Measurements from ENCODE around the gene PDHX.
"Not testable (repeated sequence)": the region's sequence is repeated elsewhere in the genome, so short reads cannot be mapped to it uniquely, and the experiment has no call there.

The PDHX gene

DNA sequence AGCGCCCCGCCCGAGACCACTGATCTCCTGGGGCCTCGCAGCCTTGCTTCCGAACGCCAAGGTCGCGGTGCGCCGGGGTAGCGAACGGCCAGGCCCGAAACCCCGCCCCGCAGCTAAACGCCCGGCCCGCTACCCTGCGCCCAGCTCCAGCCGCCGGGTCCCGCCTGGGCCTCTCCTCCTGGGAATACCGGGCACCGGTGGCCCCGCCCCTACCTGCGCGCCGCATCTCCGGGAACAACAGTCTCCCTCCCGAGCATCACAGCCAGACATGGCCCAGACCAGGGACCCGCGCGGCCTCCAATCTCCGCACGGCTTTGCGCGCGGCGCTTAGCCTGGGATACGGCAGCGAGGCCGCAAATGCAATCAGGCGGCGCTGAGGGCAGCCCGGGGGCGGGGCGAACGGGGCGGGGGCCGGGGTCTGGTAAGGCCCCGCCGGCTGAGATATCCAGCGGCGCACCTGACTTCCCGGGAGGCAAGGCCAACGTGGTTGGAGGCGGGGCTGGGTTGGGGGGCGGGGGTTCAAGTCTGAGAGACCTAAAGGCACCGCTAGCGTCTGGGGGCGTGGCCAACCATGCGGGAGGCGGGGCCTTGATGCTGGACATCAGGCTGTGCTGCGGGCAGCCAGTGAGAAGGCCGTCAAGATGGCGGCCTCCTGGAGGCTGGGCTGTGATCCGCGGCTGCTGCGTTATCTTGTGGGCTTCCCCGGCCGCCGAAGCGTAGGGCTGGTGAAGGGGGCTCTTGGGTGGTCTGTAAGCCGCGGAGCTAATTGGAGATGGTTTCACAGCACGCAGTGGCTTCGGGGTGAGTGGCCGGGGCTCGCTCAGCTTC is at the start of gene PDHX, which contains the start of gene APIP:
TSS of gene PDHX (plus strand) at position 604 of the 828 bp plus-strand sequence. CDS start at position 642, 38 bp downstream.
TSS of gene APIP (minus strand) at position 365 of the 828 bp plus-strand sequence. CDS start at position 270, 95 bp downstream.
- DNase-seq (ENCODE audit: low spot score) = peak; percentile 96

- DNase-seq (ENCODE audit: low spot score) = no peak
Observed at GRCh38 chr11:34869425-34869824, 47.0 kb upstream of the PDHX start.

DNA sequence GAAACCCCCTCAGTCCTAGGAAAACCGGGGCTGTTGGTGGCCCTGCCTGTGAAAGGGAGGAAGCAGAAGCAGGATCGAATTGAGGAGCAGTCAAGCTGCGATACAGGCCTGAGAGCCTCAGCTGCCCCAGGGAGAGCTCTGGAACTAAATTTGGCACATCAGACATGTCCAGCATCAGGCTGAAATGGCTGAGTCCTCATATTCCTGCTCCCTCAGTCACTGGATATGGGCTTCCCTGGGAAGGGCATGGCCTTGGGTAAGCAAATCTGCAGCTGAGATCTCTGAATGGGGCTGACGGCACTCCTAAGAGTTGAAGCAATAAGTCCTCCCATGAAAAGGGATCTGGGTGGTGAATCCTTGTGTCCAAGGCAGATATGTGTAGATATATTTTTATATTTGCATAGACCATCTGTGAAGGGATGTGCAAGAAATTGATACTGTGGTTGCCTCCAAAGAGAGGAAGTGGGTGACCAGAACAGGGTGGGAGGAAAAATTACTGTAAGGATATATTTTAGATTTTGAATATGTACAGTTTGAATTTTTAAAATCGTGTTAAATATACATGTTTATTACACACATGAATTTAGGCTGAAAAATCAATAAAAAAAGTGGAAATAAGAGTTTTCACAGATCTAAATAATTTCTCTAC is 45.7 kb upstream of the PDHX start:
- no peak for DNase-seq (ENCODE audit: low spot score)

- no peak for DNase-seq (ENCODE audit: low spot score)
Observed at GRCh38 chr11:34874202-34874601, 42.2 kb upstream of the PDHX start.

- DNase-seq (ENCODE audit: low spot score) = no peak
Observed at GRCh38 chr11:34877375-34877975, 38.9 kb upstream of the PDHX start.

DNA sequence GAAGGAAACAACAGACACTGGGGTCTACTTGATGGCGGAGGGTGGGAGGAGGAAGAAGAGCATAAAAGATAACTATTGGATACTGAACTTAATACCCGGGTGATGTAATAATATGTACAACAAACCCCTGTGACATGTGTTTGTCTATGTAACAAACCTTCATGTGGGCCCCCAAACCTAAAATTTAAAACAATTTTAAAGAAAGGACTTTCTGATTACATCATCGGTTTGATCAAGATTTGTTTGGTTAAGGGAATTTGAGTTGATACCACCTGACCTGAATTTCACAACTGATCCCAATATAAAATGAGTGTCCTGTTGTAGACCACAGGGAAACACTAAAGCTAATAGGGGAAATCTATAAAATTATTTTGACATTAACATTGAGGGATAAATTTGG is 34.5 kb upstream of the PDHX start:
- DNase-seq (ENCODE audit: low spot score) = no peak

GRCh38 chr11:34886609-34887008 is 29.8 kb upstream of the PDHX start:
- DNase-seq (ENCODE audit: low spot score) = no peak

- DNase-seq (ENCODE audit: low spot score) = no peak
Observed at GRCh38 chr11:34887260-34887659, 29.2 kb upstream of the PDHX start.

GRCh38 chr11:34890089-34890488 is 26.3 kb upstream of the PDHX start:
- peak; percentile 51 for DNase-seq (ENCODE audit: low spot score)

GRCh38 chr11:34890812-34891211 is 25.6 kb upstream of the PDHX start:
- DNase-seq (ENCODE audit: low spot score) = peak; percentile 91

DNA sequence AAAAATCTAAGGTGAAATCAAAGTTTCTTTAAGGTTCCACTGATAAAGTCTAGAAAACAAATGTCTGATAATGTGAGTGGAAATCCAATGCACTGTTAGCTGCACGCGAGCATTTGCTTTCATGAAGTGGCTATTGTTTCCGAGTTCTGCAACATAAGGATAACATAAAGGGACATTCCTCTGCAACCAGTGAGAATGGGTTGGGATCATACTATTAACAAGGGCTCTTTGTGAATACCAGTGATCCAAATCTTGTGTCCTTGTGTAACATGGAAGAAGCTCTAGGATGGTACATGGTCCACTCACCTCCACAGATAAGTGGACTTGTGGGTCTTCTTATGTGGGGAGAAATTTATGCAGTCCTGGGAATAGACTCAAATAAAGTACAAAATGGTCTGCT is 24.8 kb upstream of the PDHX start:
- DNase-seq (ENCODE audit: low spot score) = peak; percentile 72

GRCh38 chr11:34893416-34893815 is 23.0 kb upstream of the PDHX start:
- DNase-seq (ENCODE audit: low spot score) = no peak

GRCh38 chr11:34896191-34896590 is 20.2 kb upstream of the PDHX start:
- not testable (repeated sequence) for DNase-seq (ENCODE audit: low spot score)

DNA sequence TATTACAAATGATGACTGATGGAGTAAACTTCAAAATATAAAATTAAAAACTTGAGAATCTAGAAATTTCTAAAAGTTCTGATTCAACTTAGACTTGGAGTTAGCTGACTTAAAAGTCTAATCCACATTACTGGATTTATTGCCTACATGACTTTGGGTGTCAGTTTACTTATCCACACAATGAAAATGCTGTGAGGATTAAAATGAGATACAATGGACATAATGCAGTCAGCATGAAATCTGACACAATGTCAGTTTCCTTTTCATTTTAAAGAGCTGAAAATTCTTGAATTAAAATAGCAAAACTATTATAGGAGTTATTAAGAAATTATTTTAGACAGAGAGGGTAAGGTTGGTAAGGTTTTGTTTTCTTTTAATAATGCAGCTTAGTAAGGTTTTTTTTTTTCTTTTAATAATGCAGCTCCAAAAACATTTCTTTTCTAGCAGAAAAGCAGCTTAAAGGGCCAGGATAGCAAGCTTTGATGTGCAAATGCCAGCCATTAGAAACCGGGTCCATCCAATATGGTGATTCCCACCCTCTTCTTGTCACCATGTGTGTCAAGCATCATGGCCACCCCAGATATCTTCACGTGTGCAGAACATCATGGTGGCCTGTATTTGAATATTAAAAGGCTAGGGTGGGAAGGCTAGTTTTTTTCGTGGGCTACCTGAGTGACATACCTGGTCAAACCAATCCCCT is 19.1 kb upstream of the PDHX start:
- no peak for DNase-seq (ENCODE audit: low spot score)

DNA sequence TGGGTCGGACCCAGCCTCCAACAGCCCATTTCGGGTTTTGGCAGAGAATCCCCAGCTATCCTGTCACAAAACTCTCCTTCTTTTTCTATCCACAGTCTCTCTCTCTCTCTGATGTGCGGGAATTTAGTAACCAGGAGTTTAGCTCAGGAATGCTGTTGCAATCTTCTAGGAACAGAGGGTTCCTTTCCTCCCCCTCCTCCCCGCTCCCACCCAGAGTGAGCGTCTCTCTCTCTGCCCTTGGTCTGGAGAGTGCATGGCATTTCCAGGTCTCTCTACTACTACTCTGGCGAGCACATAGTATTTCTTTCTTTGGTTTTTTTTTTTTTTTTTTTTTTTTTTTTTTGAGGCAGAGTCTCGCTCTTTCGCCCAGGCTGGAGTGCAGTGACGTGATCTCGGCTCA is 17.9 kb upstream of the PDHX start:
- DNase-seq (ENCODE audit: low spot score) = no peak

GRCh38 chr11:34899633-34900016 is 16.8 kb upstream of the PDHX start:
- no peak for DNase-seq (ENCODE audit: low spot score)

- no peak for DNase-seq (ENCODE audit: low spot score)
Observed at GRCh38 chr11:34904421-34904955, 11.9 kb upstream of the PDHX start.

- no peak for DNase-seq (ENCODE audit: low spot score)
Observed at GRCh38 chr11:34905666-34906065, 10.8 kb upstream of the PDHX start.

DNA sequence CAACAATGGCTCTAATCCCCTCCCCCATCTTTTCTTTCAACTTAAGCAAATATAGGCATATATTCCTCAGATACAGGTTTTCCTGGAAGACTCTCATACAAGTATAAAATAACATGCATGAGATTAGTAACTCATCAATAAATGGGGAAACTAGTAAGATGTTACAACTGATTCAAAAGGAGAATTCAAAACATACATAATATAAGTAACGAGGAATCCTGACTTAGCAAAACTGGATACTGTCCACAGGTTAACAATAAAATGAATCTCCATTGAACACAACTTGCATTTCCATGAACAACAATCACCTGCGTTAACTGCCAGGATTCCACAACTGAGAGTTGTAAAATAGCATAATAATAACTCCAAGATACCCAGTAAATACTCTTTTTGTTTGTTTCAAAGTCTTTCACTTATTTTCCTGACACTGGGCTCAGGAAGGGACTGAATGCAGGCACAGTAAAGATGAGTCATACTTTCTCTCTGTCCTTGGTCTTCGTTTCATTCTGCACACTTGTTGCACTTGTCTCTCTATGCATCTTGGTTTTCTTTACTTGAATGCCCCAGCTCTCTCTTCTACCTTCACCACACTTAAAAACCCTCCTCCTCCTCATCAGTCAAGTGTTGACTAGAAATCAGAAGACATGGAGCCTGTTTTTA is 8.4 kb upstream of the PDHX start:
- no peak for DNase-seq (ENCODE audit: low spot score)

DNA sequence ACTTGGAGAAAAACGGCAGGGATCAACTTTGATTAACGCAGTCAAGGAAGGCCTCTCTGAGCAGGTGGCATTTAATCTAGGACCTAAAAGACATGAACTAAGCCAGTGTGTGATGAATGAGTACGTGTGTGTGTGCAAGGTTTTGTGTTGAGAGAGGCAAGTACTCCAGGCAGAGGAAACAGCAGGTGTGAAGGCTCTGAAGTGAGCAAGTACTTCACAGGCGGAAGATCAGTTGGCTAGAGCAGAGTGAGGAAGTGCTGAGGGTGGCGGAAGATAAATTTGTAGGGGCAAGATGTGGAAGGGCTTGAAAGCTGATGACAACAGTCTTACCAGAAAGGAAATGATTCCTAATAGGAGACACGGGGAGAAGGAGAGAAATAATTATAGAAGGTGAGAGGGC is 7.0 kb upstream of the PDHX start:
- DNase-seq (ENCODE audit: low spot score) = no peak

GRCh38 chr11:34909955-34910354 is 6.5 kb upstream of the PDHX start:
- DNase-seq (ENCODE audit: low spot score) = no peak

DNA sequence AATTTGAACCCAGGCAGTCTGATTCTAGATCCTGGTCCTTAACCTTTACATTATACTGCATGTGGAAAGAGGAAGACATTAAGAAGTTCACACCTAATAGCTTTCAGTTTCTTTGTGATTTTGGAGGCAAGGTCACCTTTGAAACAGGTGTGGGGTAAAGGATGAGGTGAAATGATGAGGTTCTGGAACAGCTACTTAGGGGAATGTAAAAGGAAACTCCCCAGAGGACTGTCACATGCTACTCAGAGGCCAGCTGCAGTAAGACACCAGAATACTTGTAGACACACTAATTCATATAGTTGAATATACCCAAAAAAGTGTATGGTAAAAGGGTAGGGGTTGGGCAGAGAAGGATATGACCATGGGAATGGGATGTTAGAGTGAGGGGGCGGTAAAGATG is 5.6 kb upstream of the PDHX start:
- no peak for DNase-seq (ENCODE audit: low spot score)
